GM13976 (cell line): ENCODE data around the gene HSD17B13.

Source experiments
- DNase-seq: peaks from one replicate; pipeline ENCODE4 v3.0.0; 2012; ENCODE audit warnings: low spot score
- in situ Hi-C: fragments of 300-500 bp; cut with MboI; formaldehyde crosslinking; loops from one replicate; pipeline ENCODE4 v1.12.0; 2022; ENCODE audit warnings: low sequenced_read_pairs, mixed read lengths, inconsistent platforms; ENCODE audit not compliant: unreplicated experiment
- TF ChIP-seq, protein P1 (sequence below): IDR thresholded peaks from 2 replicates; pipeline ENCODE4 v1.5.1; 2012; ENCODE audit warnings: borderline replicate concordance, mild to moderate bottlenecking; ENCODE audit not compliant: insufficient read depth; ENCODE audit errors: extremely low read depth, missing control alignments, control extremely low read depth

HSD17B13 gene

GRCh38 chr4:87270825-87271224 lies 51.9 kb downstream of the HSD17B13 start:
- no peak for DNase-seq
- TF ChIP-seq, protein P1, sequence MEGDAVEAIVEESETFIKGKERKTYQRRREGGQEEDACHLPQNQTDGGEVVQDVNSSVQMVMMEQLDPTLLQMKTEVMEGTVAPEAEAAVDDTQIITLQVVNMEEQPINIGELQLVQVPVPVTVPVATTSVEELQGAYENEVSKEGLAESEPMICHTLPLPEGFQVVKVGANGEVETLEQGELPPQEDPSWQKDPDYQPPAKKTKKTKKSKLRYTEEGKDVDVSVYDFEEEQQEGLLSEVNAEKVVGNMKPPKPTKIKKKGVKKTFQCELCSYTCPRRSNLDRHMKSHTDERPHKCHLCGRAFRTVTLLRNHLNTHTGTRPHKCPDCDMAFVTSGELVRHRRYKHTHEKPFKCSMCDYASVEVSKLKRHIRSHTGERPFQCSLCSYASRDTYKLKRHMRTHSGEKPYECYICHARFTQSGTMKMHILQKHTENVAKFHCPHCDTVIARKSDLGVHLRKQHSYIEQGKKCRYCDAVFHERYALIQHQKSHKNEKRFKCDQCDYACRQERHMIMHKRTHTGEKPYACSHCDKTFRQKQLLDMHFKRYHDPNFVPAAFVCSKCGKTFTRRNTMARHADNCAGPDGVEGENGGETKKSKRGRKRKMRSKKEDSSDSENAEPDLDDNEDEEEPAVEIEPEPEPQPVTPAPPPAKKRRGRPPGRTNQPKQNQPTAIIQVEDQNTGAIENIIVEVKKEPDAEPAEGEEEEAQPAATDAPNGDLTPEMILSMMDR = no peak
- in situ Hi-C loops = no loop called here

GRCh38 chr4:87270144-87270543 lies 52.5 kb downstream of the HSD17B13 start:
- no peak for DNase-seq
- TF ChIP-seq, protein P1 = no peak
- in situ Hi-C loops = no loop called here

DNA sequence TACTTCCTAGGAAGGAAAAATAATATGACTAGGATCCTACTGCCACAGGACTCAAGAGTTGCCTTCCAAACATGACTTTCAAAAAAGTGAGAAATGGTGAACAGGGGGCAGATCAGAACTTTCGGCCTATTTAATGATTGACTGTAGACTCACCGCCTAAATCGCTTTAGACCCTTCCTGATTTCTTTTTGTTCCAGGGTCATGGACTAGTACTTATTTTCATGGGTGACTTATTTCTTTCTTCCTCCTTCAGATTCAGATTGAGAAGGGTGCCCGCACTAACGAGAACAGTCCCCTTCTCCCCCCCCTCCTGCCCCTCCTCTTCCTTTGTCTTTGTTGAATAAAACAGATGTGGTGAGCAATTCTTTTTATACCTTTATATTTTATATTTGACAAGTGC lies 54.3 kb downstream of the HSD17B13 start:
- no peak for DNase-seq
- in situ Hi-C loops = no loop called here
- TF ChIP-seq, protein P1 = no peak

DNA sequence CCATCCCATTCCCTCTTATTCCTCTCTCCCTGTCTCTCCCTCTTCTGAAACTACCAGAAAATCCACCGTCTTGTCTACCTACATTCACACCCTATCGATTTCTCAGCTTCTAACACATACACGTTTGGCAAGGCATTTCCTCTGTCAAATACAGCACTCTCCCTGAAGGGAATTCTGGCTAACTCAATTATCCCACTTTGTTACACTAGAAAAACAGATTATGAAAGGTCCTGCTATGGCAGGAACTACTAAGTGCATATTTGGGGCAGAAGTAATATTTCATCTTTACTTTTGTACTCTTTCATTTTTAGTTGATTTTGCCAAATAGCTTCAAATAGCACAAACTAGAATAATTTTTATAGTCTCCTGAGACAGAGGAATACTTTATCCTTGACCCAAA lies 55.7 kb downstream of the HSD17B13 start:
- in situ Hi-C loops = no loop called here
- no peak for DNase-seq
- TF ChIP-seq, protein P1 = no peak

DNA sequence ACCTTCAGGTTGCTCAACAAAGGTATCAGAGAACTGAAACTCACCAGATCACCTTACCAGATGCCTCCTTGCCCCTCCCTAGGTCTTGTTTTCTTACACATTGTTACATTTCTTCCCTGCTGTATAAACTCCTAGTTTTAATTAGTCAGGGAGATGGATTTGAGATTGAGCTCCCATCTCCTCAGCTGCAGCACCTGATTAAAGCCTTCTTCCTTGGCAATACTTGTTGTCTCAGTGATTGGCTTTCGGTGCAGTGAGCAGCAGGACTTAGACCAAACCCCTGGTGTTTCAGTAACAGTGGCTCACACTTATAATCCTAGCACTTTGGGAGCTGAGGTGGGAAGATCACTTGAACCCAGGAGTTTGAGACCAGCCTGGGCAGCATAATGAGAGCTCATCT lies 59.8 kb downstream of the HSD17B13 start:
- TF ChIP-seq, protein P1 = no peak
- in situ Hi-C loops = no loop called here
- DNase-seq = no peak

DNA sequence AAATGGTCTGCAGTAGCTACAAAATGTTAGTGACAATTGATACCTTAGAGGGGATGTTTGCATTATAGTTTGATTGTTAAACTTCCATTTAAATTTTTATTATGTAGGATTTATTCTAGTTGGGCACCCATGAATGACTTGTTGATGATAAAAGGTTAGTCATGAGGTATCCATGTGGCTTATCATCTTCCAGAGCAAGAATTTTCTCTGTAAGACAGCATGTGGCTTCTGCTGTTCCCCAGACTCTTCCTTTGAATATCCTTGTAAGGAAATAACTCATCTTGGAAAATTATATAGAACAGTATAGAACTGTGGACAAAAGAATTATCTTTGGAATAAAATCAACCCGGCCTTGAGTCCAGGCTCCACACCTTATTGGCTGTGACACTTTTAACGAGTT lies 62.2 kb downstream of the HSD17B13 start:
- in situ Hi-C loops = no loop called here
- TF ChIP-seq, protein P1 = no peak
- no peak for DNase-seq

DNA sequence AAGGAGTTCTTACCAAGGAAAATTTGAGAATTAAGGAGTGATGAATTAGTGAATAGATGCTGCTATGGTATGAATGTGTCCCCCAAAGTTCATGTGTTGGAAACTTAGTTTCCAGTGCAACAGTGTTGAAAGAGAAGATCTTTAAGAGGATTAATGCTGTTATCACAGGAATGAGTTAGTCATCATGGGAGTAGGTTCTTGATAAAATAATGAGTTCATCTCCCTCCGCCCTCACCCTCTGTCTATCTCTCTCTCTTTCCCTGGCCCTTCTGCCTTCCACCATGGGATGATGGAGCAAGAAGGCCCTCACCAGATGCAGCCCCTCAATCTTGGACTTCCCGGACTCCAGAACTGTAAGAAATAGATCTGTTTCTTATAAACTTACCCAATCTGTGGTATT lies 64.0 kb downstream of the HSD17B13 start:
- TF ChIP-seq, protein P1 = no peak
- in situ Hi-C loops = no loop called here
- no peak for DNase-seq
